NCI-H2196 (cell line): ENCODE data around the gene P3R3URF.

Experiments
- DNase-seq: peaks from one replicate; lab custom pipeline; 2025; ENCODE audit not compliant: unreplicated experiment; lab: John Stamatoyannopoulos, UW

P3R3URF gene

GRCh38 chr1:46174448-46175231 lies 1.6 kb downstream of the P3R3URF start, which contains the start of gene TSPAN1:
TSPAN1 (plus strand) TSS chr1:46175087; CDS start chr1:46181108, 6,021 bp downstream.
- no peak for DNase-seq

- DNase-seq, result peak; percentile 32
These were observed 2.9 kb downstream of the P3R3URF start for GRCh38 chr1:46173361-46173856.

- DNase-seq, result no peak
These were observed 4.0 kb downstream of the P3R3URF start for GRCh38 chr1:46172321-46172720.

GRCh38 chr1:46171871-46172270 lies 4.4 kb downstream of the P3R3URF start:
- peak; percentile 61 for DNase-seq

GRCh38 chr1:46171351-46171750 lies 4.9 kb downstream of the P3R3URF start:
- no peak for DNase-seq

GRCh38 chr1:46169811-46170454 lies 6.4 kb downstream of the P3R3URF start:
- DNase-seq, result no peak

- DNase-seq, result no peak
These were observed 7.8 kb downstream of the P3R3URF start for GRCh38 chr1:46168477-46168876.

GRCh38 chr1:46166521-46167462 lies 9.5 kb downstream of the P3R3URF start:
- DNase-seq, result no peak

GRCh38 chr1:46160212-46160611 lies 16.1 kb downstream of the P3R3URF start:
- DNase-seq, result no peak

- no peak for DNase-seq
These were observed 16.8 kb downstream of the P3R3URF start for GRCh38 chr1:46159516-46159915.

- DNase-seq, result no peak
These were observed 17.7 kb downstream of the P3R3URF start for GRCh38 chr1:46158312-46159281.

- DNase-seq, result no peak
These were observed 18.4 kb downstream of the P3R3URF start for GRCh38 chr1:46157916-46158311.

- DNase-seq, result no peak
These were observed 22.6 kb downstream of the P3R3URF start for GRCh38 chr1:46153732-46154131.

GRCh38 chr1:46153228-46153627 lies 23.1 kb downstream of the P3R3URF start:
- no peak for DNase-seq

GRCh38 chr1:46152016-46152415 lies 24.3 kb downstream of the P3R3URF start:
- no peak for DNase-seq

GRCh38 chr1:46150085-46150484 lies 26.2 kb downstream of the P3R3URF start:
- no peak for DNase-seq

GRCh38 chr1:46148318-46148717 lies 28.0 kb downstream of the P3R3URF start:
- DNase-seq, result no peak

- no peak for DNase-seq
These were observed 38.4 kb downstream of the P3R3URF start for GRCh38 chr1:46137916-46138315.

- no peak for DNase-seq
These were observed 39.6 kb downstream of the P3R3URF start for GRCh38 chr1:46136711-46137110.
